ENCODE results near the gene TMEM38B. TPM values are rescaled to one million over a fixed set of nuclear protein-coding genes. Genes with fewer than 3 reads are reported as not detected.
A peak's percentile ranks its signal among the peaks of the same experiment; 100 is the strongest.

TMEM38B gene, protein sequence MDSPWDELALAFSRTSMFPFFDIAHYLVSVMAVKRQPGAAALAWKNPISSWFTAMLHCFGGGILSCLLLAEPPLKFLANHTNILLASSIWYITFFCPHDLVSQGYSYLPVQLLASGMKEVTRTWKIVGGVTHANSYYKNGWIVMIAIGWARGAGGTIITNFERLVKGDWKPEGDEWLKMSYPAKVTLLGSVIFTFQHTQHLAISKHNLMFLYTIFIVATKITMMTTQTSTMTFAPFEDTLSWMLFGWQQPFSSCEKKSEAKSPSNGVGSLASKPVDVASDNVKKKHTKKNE
- total RNA-seq (10 to 100 TPM; 16.1 to 19.2 TPM), polyA plus RNA-seq (18.5 TPM)

GRCh38 chr9:105694190-105694847, at the start of gene TMEM38B:
TMEM38B (plus strand) TSS chr9:105694541; CDS start chr9:105694661, 120 bp downstream.
- no peaks in the 10 kb centered on the region for H3K36me3 ChIP-seq (ENCODE audit: insufficient read depth, low read length)
- POLR2A ChIA-PET: interaction anchor here (0.5 to 1.0 kb wide), 3 partner anchors 14 to 408 kb away, joined by 3 read pairs; no protein-coding TSS in a partner anchor
- Mint-ChIP-seq H3K27ac (peak within 1 kb of the TSS; percentile 10 to 91 (median 82)), H3K27me3 (peaks cover 9 to 32% of the 10 kb centered on the region in 2 donors), H3K4me3 (peak within 1 kb of the TSS; percentile 87 to 96 (median 91)), H3K4me1 (peaks cover 19 to 31% (median 27%) of the 10 kb centered on the region in 3 donors), H3K9me3 (no peaks in the 10 kb centered on the region), H3K36me3 (peaks cover 0 to 6% (median 0%) of the 10 kb centered on the region in 3 donors)
- H3K4me1 ChIP-seq (ENCODE audit: insufficient read depth, low read length): peaks cover 17% of the 10 kb centered on the region
- no peaks in the 10 kb centered on the region for H3K9me3 ChIP-seq (ENCODE audit: low read length)
- peak within 1 kb of the TSS; percentile 58 for H3K4me3 ChIP-seq (ENCODE audit: low read length)
- peak; percentile 72 to 84 (median 81) for DNase-seq
- H3K27me3 ChIP-seq (ENCODE audit: insufficient read depth, low read length, poor library complexity, severe bottlenecking): peaks cover 4% of the 10 kb centered on the region
- peak within 1 kb of the TSS; percentile 29 for H3K27ac ChIP-seq (ENCODE audit: low read depth, low read length)
- CTCF ChIA-PET: interaction anchor here (1.8 kb wide), 1 partner anchor 24 kb away, joined by 5 read pairs; no protein-coding TSS in a partner anchor

- H3K4me1 Mint-ChIP-seq: no peaks in the 10 kb centered on the region
- ChIA-PET POLR2A (no interaction called here), CTCF (interaction anchor here (1.2 kb wide), 1 partner anchor 9 kb away, joined by 4 read pairs; no protein-coding TSS in a partner anchor)
- Histone ChIP-seq H3K27me3 (ENCODE audit: insufficient read depth, low read length, poor library complexity, severe bottlenecking) (no peaks in the 10 kb centered on the region), H3K27ac (ENCODE audit: low read depth, low read length) (peak overlapping the region; percentile 51), H3K4me3 (ENCODE audit: low read length) (no peak overlapping the region), H3K9me3 (ENCODE audit: low read length) (no peaks in the 10 kb centered on the region), H3K36me3 (ENCODE audit: insufficient read depth, low read length) (no peaks in the 10 kb centered on the region), H3K4me1 (ENCODE audit: insufficient read depth, low read length) (no peaks in the 10 kb centered on the region)
- no peak overlapping the region for H3K4me3 Mint-ChIP-seq
- no peak overlapping the region for H3K27ac Mint-ChIP-seq
- no peaks in the 10 kb centered on the region for H3K9me3 Mint-ChIP-seq
- H3K27me3 Mint-ChIP-seq: peaks cover 0 to 1% of the 10 kb centered on the region in 2 donors
- DNase-seq: no peak
- peaks cover 0 to 5% (median 1%) of the 10 kb centered on the region in 3 donors for H3K36me3 Mint-ChIP-seq
Observed at GRCh38 chr9:105646879-105647594, 47.3 kb upstream of the TMEM38B start.

DNA sequence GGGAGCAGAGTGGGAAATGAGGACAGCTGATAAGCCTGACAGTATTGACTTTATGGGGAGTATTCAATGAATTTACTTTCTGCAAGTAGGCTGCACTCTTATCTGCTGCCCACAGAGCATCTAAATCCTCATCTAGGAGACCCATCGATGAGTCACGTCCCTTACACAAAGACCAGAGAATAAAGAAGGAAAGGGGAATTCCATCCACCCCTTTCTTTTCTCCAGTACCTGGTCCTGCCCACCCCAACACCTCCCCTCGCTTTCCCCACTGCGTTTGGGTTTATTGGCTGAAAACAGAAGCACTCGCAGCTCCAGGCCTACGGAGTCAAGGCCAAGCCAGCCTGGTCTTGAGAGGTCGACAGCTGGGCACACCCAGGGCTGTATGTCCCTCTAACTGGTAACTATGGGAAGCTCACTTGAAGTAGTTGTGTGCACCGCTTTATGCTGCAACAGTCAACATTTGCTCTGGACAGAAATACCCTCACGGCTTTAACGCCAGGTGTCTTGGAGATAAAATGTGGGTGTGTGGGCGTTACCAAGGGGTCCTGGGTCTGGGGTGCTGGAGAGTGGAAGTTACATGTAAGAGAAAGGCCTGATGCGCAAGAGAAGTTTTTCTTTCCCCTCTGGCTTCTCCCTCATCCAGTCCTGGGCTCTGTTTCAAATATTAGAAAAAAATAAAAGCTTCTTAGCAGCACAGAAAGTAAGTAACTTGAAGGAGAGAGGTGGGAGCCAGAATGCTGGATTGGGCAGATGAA, 46.6 kb upstream of the TMEM38B start:
- Histone ChIP-seq H3K9me3 (ENCODE audit: low read length) (no peaks in the 10 kb centered on the region), H3K27ac (ENCODE audit: low read depth, low read length) (peak overlapping the region; percentile 32), H3K27me3 (ENCODE audit: insufficient read depth, low read length, poor library complexity, severe bottlenecking) (no peaks in the 10 kb centered on the region), H3K4me1 (ENCODE audit: insufficient read depth, low read length) (no peaks in the 10 kb centered on the region), H3K4me3 (ENCODE audit: low read length) (no peak overlapping the region), H3K36me3 (ENCODE audit: insufficient read depth, low read length) (no peaks in the 10 kb centered on the region)
- Mint-ChIP-seq H3K4me1 (no peaks in the 10 kb centered on the region), H3K27ac (no peak overlapping the region), H3K36me3 (peaks cover 0 to 2% (median 0%) of the 10 kb centered on the region in 3 donors), H3K9me3 (no peaks in the 10 kb centered on the region), H3K4me3 (no peak overlapping the region), H3K27me3 (peaks cover 1% of the 10 kb centered on the region in 2 donors)
- no peak for DNase-seq
- ChIA-PET POLR2A (no interaction called here), CTCF (interaction anchor here (1.2 kb wide), 1 partner anchor 10 kb away, joined by 4 read pairs; no protein-coding TSS in a partner anchor)

- H3K27ac ChIP-seq (ENCODE audit: low read depth, low read length): no peak overlapping the region
- POLR2A ChIA-PET: no interaction called here
- CTCF ChIA-PET: no interaction called here
- no peaks in the 10 kb centered on the region for H3K9me3 Mint-ChIP-seq
- no peak overlapping the region for H3K4me3 Mint-ChIP-seq
- H3K27me3 ChIP-seq (ENCODE audit: insufficient read depth, low read length, poor library complexity, severe bottlenecking): peaks cover 3% of the 10 kb centered on the region
- H3K4me1 Mint-ChIP-seq: peaks cover 8 to 16% (median 14%) of the 10 kb centered on the region in 3 donors
- no peak overlapping the region for H3K27ac Mint-ChIP-seq
- H3K4me3 ChIP-seq (ENCODE audit: low read length): no peak overlapping the region
- H3K27me3 Mint-ChIP-seq: peaks cover 10 to 22% of the 10 kb centered on the region in 2 donors
- no peak for DNase-seq
- no peaks in the 10 kb centered on the region for H3K36me3 Mint-ChIP-seq
- H3K36me3 ChIP-seq (ENCODE audit: insufficient read depth, low read length): no peaks in the 10 kb centered on the region
- peaks cover under 1% of the 10 kb centered on the region for H3K4me1 ChIP-seq (ENCODE audit: insufficient read depth, low read length)
- no peaks in the 10 kb centered on the region for H3K9me3 ChIP-seq (ENCODE audit: low read length)
Observed at GRCh38 chr9:105651806-105652205, 42.5 kb upstream of the TMEM38B start.

- no peaks in the 10 kb centered on the region for H3K9me3 ChIP-seq (ENCODE audit: low read length)
- H3K27me3 ChIP-seq (ENCODE audit: insufficient read depth, low read length, poor library complexity, severe bottlenecking): peaks cover 10% of the 10 kb centered on the region
- peaks cover 4% of the 10 kb centered on the region for H3K4me1 ChIP-seq (ENCODE audit: insufficient read depth, low read length)
- Mint-ChIP-seq H3K36me3 (peaks cover 0 to 7% (median 0%) of the 10 kb centered on the region in 3 donors), H3K27ac (peak overlapping the region in 1 of 8 donors; percentile 41), H3K9me3 (no peaks in the 10 kb centered on the region), H3K4me3 (peak overlapping the region; percentile 27 to 85 (median 62)), H3K4me1 (peaks cover 10 to 18% (median 17%) of the 10 kb centered on the region in 3 donors), H3K27me3 (peaks cover 26 to 55% of the 10 kb centered on the region in 2 donors)
- H3K4me3 ChIP-seq (ENCODE audit: low read length): peak overlapping the region; percentile 38
- H3K36me3 ChIP-seq (ENCODE audit: insufficient read depth, low read length): no peaks in the 10 kb centered on the region
- ChIA-PET POLR2A (no interaction called here), CTCF (no interaction called here)
- H3K27ac ChIP-seq (ENCODE audit: low read depth, low read length): no peak overlapping the region
- peak in 1 of 5 donors; percentile 2 for DNase-seq
Observed at GRCh38 chr9:105656131-105656921, 38.0 kb upstream of the TMEM38B start.

DNA sequence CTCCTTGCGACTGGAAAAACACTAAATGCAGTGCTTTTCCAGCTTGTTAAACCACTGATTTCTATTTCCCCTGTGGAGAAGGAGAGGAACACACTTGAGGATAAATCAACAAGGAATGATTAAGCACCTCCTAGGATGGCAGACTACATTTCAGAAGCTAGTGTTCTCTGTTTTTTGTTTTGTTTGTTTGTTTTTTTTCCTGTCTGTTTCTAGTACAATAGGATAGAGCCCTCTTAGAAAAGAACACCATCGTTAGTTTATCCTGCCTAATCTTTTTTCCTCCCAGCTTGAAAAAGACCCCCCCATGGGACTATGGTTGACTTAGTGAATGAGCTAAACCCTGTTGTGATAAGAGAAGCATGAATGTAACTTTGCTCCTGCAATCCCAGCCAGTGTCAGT, 36.0 kb upstream of the TMEM38B start:
- no peak overlapping the region for H3K4me3 ChIP-seq (ENCODE audit: low read length)
- H3K9me3 ChIP-seq (ENCODE audit: low read length): no peaks in the 10 kb centered on the region
- H3K27me3 ChIP-seq (ENCODE audit: insufficient read depth, low read length, poor library complexity, severe bottlenecking): peaks cover 10% of the 10 kb centered on the region
- Mint-ChIP-seq H3K27me3 (peaks cover 25 to 53% of the 10 kb centered on the region in 2 donors), H3K9me3 (no peaks in the 10 kb centered on the region), H3K36me3 (peaks cover 0 to 7% (median 0%) of the 10 kb centered on the region in 3 donors), H3K4me1 (peaks cover 10 to 18% (median 17%) of the 10 kb centered on the region in 3 donors), H3K27ac (no peak overlapping the region), H3K4me3 (no peak overlapping the region)
- no peak overlapping the region for H3K27ac ChIP-seq (ENCODE audit: low read depth, low read length)
- ChIA-PET CTCF (no interaction called here), POLR2A (no interaction called here)
- peaks cover 4% of the 10 kb centered on the region for H3K4me1 ChIP-seq (ENCODE audit: insufficient read depth, low read length)
- no peak for DNase-seq
- H3K36me3 ChIP-seq (ENCODE audit: insufficient read depth, low read length): no peaks in the 10 kb centered on the region

GRCh38 chr9:105661011-105661410, 33.3 kb upstream of the TMEM38B start:
- Mint-ChIP-seq H3K27ac (no peak overlapping the region), H3K36me3 (peaks cover 0 to 7% (median 0%) of the 10 kb centered on the region in 3 donors), H3K27me3 (peaks cover 19 to 39% of the 10 kb centered on the region in 2 donors), H3K4me1 (peaks cover 6 to 10% (median 8%) of the 10 kb centered on the region in 3 donors), H3K9me3 (no peaks in the 10 kb centered on the region), H3K4me3 (no peak overlapping the region)
- Histone ChIP-seq H3K4me1 (ENCODE audit: insufficient read depth, low read length) (peaks cover 4% of the 10 kb centered on the region), H3K27me3 (ENCODE audit: insufficient read depth, low read length, poor library complexity, severe bottlenecking) (peaks cover 10% of the 10 kb centered on the region), H3K4me3 (ENCODE audit: low read length) (no peak overlapping the region), H3K36me3 (ENCODE audit: insufficient read depth, low read length) (no peaks in the 10 kb centered on the region), H3K27ac (ENCODE audit: low read depth, low read length) (no peak overlapping the region), H3K9me3 (ENCODE audit: low read length) (no peaks in the 10 kb centered on the region)
- ChIA-PET POLR2A (no interaction called here), CTCF (no interaction called here)
- no peak for DNase-seq

Measured in CD8-positive, alpha-beta memory T cell (primary cell).